Tibial nerve (tissue), 4 donors: Measurements from ENCODE around the gene FBXL17. TPM values are rescaled to one million over a fixed set of nuclear protein-coding genes. Genes with fewer than 3 reads are reported as not detected.

Experiments used
- DNase-seq, 2 donors: peaks; one replicate each; pipeline ENCODE4 v3.0.0-alpha.2; 2019; ENCODE audit warnings: low spot score in 2 of 2
- H3K27ac ChIP-seq, 4 donors: fragments of 200-600 bp; sonication (generic) in 3 of 4; one replicate each; pipeline ENCODE4 v1.5.1; 2017 to 2019; ENCODE audit warnings: mild to moderate bottlenecking in 1 of 4
- H3K27me3 ChIP-seq, 2 donors: fragments of 200-600 bp; sonication (generic) in 1 of 2; one replicate each; pipeline versions ENCODE4 v1.5.1 to v1.6.0; 2017 to 2019
- H3K36me3 ChIP-seq, 3 donors: fragments of 200-600 bp; sonication (generic); one replicate each; pipeline ENCODE4 v1.5.1; 2018 to 2019
- H3K4me1 ChIP-seq, 4 donors: fragments of 200-600 bp; sonication (generic) in 3 of 4; one replicate each; pipeline ENCODE4 v1.5.1; 2017 to 2019
- H3K4me3 ChIP-seq, 4 donors: fragments of 200-600 bp; sonication (generic) in 3 of 4; one replicate each; pipeline ENCODE4 v1.5.1; 2017 to 2019; ENCODE audit warnings: mild to moderate bottlenecking in 1 of 4, moderate library complexity in 1 of 4
- H3K9me3 ChIP-seq, 4 donors: fragments of 200-600 bp; sonication (generic) in 3 of 4; one replicate each; pipeline ENCODE4 v1.5.1; 2017 to 2019
- CTCF ChIP-seq, 5 experiments: fragments of 200-600 bp in 3 of 5; fragments of 450-650 bp in 2 of 5; sonication (generic) in 3 of 5; IDR thresholded peaks; one replicate each; pipeline ENCODE4 v1.5.1; 2016 to 2019; ENCODE audit warnings: antibody characterized with exemption in 5 of 5, mild to moderate bottlenecking in 3 of 5, moderate library complexity in 2 of 5
- EP300 ChIP-seq, 2 donors: sonication (generic); formaldehyde crosslinking; IDR thresholded peaks; one replicate each; pipeline ENCODE4 v1.6.1; 2017; ENCODE audit warnings: antibody characterized with exemption in 2 of 2, mild to moderate bottlenecking in 1 of 2
- POLR2A ChIP-seq, 2 donors: fragments of 450-650 bp; IDR thresholded peaks; one replicate each; pipeline ENCODE4 v1.6.1; 2017; ENCODE audit warnings: antibody characterized with exemption in 2 of 2, mild to moderate bottlenecking in 2 of 2, moderate library complexity in 2 of 2
- WGBS, 2 donors: methylation state at CpG; one replicate each; pipeline ENCODE4 v1.1.5; 2018; 5-methylcytosine and 5-hydroxymethylcytosine counted together
- total RNA-seq, 4 donors: library from RNA; depleted of rRNA; stranded (reverse); fragments of >200 nt; gene quantifications; one replicate each; pipeline ENCODE4 v1.1.0, GENCODE V29; 2016

Gene FBXL17
- total RNA-seq, 4 donors from 2014 or later = 16.5 to 19.0 (median 17.6) TPM

GRCh38 chr5:107889387-107889786, 492.5 kb downstream of the FBXL17 start:
- WGBS, 2 donors = 86 to 87% methylated on average over 3 of the region's 3 CpGs
- Histone ChIP-seq H3K9me3 (no peaks in the 10 kb centered on the region), H3K27me3 (no peaks in the 10 kb centered on the region), H3K36me3 (no peaks in the 10 kb centered on the region), H3K4me1 (peaks cover 0 to 17% (median 0%) of the 10 kb centered on the region in 4 donors), H3K27ac (no peak overlapping the region), H3K4me3 (no peak overlapping the region)
- TF ChIP-seq POLR2A (IDR thresholded peaks at IDR 0.05) (no peak), EP300 (IDR thresholded peaks at IDR 0.05) (no peak), CTCF (IDR thresholded peaks at IDR 0.05) (no peak)
- DNase-seq = no peak

- Histone ChIP-seq H3K27ac (no peak overlapping the region), H3K36me3 (no peaks in the 10 kb centered on the region), H3K4me1 (peaks cover 0 to 10% (median 0%) of the 10 kb centered on the region in 4 donors), H3K4me3 (no peak overlapping the region), H3K9me3 (no peaks in the 10 kb centered on the region), H3K27me3 (no peaks in the 10 kb centered on the region)
- no peak for DNase-seq
- 96 to 97% methylated on average over 4 of the region's 4 CpGs for WGBS, 2 donors
- TF ChIP-seq POLR2A (IDR thresholded peaks at IDR 0.05) (no peak), CTCF (IDR thresholded peaks at IDR 0.05) (no peak), EP300 (IDR thresholded peaks at IDR 0.05) (no peak)
These were observed 493.4 kb downstream of the FBXL17 start for GRCh38 chr5:107888541-107888940.

GRCh38 chr5:107887166-107887943, 494.5 kb downstream of the FBXL17 start:
- no peak for TF ChIP-seq POLR2A (IDR thresholded peaks at IDR 0.05)
- no peak for TF ChIP-seq EP300 (IDR thresholded peaks at IDR 0.05)
- no peak for TF ChIP-seq CTCF (IDR thresholded peaks at IDR 0.05)
- Histone ChIP-seq H3K4me1 (no peaks in the 10 kb centered on the region), H3K4me3 (no peak overlapping the region), H3K27ac (no peak overlapping the region), H3K36me3 (no peaks in the 10 kb centered on the region), H3K27me3 (no peaks in the 10 kb centered on the region), H3K9me3 (no peaks in the 10 kb centered on the region)
- no peak for DNase-seq
- 53 to 60% methylated on average over 11 of the region's 11 CpGs for WGBS, 2 donors

- 84 to 88% methylated on average over 2 of the region's 2 CpGs for WGBS, 2 donors
- TF ChIP-seq EP300 (IDR thresholded peaks at IDR 0.05) = no peak
- no peak for TF ChIP-seq POLR2A (IDR thresholded peaks at IDR 0.05)
- TF ChIP-seq CTCF (IDR thresholded peaks at IDR 0.05) = no peak
- Histone ChIP-seq H3K9me3 (no peaks in the 10 kb centered on the region), H3K4me1 (no peaks in the 10 kb centered on the region), H3K27me3 (no peaks in the 10 kb centered on the region), H3K27ac (no peak overlapping the region), H3K4me3 (no peak overlapping the region), H3K36me3 (peaks cover 0 to under 1% (median 0%) of the 10 kb centered on the region in 3 donors)
- DNase-seq = no peak
These were observed 496.3 kb downstream of the FBXL17 start for GRCh38 chr5:107885601-107886000.

- Histone ChIP-seq H3K4me1 (no peaks in the 10 kb centered on the region), H3K9me3 (no peaks in the 10 kb centered on the region), H3K4me3 (no peak overlapping the region), H3K27ac (no peak overlapping the region), H3K27me3 (no peaks in the 10 kb centered on the region), H3K36me3 (peaks cover 0 to 8% (median 0%) of the 10 kb centered on the region in 3 donors)
- no peak for DNase-seq
- TF ChIP-seq POLR2A (IDR thresholded peaks at IDR 0.05) (no peak), CTCF (IDR thresholded peaks at IDR 0.05) (no peak), EP300 (IDR thresholded peaks at IDR 0.05) (no peak)
- WGBS, 2 donors = 95 to 97% methylated on average over 1 of the region's 1 CpG
These were observed 497.0 kb downstream of the FBXL17 start for GRCh38 chr5:107884871-107885270.
